NOMO-1 treated with dmso at 0.1 percent for 144 hours (cell line): ENCODE measurements around the gene LYPD6B.

ENCODE experiments used
- DNase-seq: peaks from one replicate; lab custom pipeline; 2025; ENCODE audit not compliant: unreplicated experiment; lab: John Stamatoyannopoulos, UW

The LYPD6B gene

GRCh38 chr2:149101818-149102217 is 63.3 kb downstream of the LYPD6B start:
- no peak for DNase-seq

- DNase-seq, result no peak
Observed at GRCh38 chr2:149103081-149103620, 64.7 kb downstream of the LYPD6B start.

- DNase-seq, result no peak
Observed at GRCh38 chr2:149104221-149104620, 65.7 kb downstream of the LYPD6B start.

- DNase-seq, result no peak
Observed at GRCh38 chr2:149112068-149112467, 73.6 kb downstream of the LYPD6B start.

GRCh38 chr2:149112713-149113112 is 74.2 kb downstream of the LYPD6B start:
- DNase-seq, result no peak

- no peak for DNase-seq
Observed at GRCh38 chr2:149115781-149116180, 77.3 kb downstream of the LYPD6B start.

- DNase-seq, result no peak
Observed at GRCh38 chr2:149119368-149119767, 80.9 kb downstream of the LYPD6B start.

GRCh38 chr2:149122516-149122915 is 84.0 kb downstream of the LYPD6B start:
- no peak for DNase-seq

- no peak for DNase-seq
Observed at GRCh38 chr2:149125031-149125725, 86.7 kb downstream of the LYPD6B start.

GRCh38 chr2:149129433-149129832 is 90.9 kb downstream of the LYPD6B start:
- DNase-seq, result peak; percentile 47

GRCh38 chr2:149132339-149132738 is 93.8 kb downstream of the LYPD6B start:
- DNase-seq, result no peak

GRCh38 chr2:149132901-149133300 is 94.4 kb downstream of the LYPD6B start:
- DNase-seq, result peak; percentile 64

- DNase-seq, result no peak
Observed at GRCh38 chr2:149134335-149134923, 95.9 kb downstream of the LYPD6B start.

GRCh38 chr2:149136111-149136510 is 97.6 kb downstream of the LYPD6B start:
- DNase-seq, result no peak

GRCh38 chr2:149141046-149141445 is 102.5 kb downstream of the LYPD6B start:
- no peak for DNase-seq

- no peak for DNase-seq
Observed at GRCh38 chr2:149143734-149144133, 105.2 kb downstream of the LYPD6B start.

GRCh38 chr2:149145314-149146295 is 107.1 kb downstream of the LYPD6B start:
- no peak for DNase-seq

- DNase-seq, result no peak
Observed at GRCh38 chr2:149146876-149147275, 108.4 kb downstream of the LYPD6B start.

GRCh38 chr2:149148194-149149006 is 109.9 kb downstream of the LYPD6B start:
- no peak for DNase-seq

GRCh38 chr2:149149007-149149297 is 110.5 kb downstream of the LYPD6B start:
- DNase-seq, result no peak

- DNase-seq, result peak; percentile 35
Observed at GRCh38 chr2:149152469-149152953, 114.0 kb downstream of the LYPD6B start.
